ENCODE results near the gene POGLUT3.

DNA sequence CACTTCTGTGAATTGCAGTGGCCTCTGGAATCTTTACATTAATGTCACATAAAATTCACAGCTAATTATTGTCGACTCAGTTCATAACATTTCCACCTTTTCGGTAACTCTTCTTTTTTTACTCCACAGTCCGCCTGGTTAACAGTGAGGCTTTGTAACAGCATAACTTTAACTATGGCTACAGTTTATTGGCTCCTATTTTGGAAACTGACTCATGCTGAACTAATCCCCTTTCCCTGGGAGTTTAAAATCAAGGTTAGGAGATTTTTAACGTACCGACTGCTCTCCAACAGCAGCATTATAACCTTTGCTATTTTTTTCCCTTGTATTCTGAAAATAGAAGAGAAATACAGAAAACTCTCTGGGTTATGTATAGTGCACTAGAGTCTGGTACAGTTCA, 3.2 kb upstream of the POGLUT3 start:
- TF ChIP-seq, protein P1, sequence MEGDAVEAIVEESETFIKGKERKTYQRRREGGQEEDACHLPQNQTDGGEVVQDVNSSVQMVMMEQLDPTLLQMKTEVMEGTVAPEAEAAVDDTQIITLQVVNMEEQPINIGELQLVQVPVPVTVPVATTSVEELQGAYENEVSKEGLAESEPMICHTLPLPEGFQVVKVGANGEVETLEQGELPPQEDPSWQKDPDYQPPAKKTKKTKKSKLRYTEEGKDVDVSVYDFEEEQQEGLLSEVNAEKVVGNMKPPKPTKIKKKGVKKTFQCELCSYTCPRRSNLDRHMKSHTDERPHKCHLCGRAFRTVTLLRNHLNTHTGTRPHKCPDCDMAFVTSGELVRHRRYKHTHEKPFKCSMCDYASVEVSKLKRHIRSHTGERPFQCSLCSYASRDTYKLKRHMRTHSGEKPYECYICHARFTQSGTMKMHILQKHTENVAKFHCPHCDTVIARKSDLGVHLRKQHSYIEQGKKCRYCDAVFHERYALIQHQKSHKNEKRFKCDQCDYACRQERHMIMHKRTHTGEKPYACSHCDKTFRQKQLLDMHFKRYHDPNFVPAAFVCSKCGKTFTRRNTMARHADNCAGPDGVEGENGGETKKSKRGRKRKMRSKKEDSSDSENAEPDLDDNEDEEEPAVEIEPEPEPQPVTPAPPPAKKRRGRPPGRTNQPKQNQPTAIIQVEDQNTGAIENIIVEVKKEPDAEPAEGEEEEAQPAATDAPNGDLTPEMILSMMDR (IDR thresholded peaks at IDR 0.05), result no peak
- TF ChIP-seq POLR2A (IDR thresholded peaks at IDR 0.05), result no peak

Measured in right lobe of liver (tissue), 4 donors.